H1 (cell line): ENCODE data around the gene ARHGEF28. TPM values are rescaled to one million over a fixed set of nuclear protein-coding genes. Genes with fewer than 3 reads are reported as not detected.

Experiments used
- CTCF ChIA-PET: fragments of 300-600 bp; sonication (Branson Sonifier 250); formaldehyde crosslinking; loops from one replicate; lab custom pipeline; 2021; ENCODE audit not compliant: partially characterized antibody; lab: Charles Lee
- POLR2A ChIA-PET: fragments of 300-600 bp; sonication (Branson Sonifier 250); formaldehyde crosslinking; loops from one replicate; lab custom pipeline; 2021; ENCODE audit warnings: inconsistent platforms; ENCODE audit not compliant: partially characterized antibody; lab: Charles Lee
- DNase-seq, 2 experiments: peaks; one replicate each; pipeline versions ENCODE4 v3.0.0 to v3.0.0-alpha.2; 2010 to 2022; ENCODE audit warnings: low spot score in 2 of 2, low read depth in 1 of 2, mixed read lengths in 1 of 2
- FAIRE-seq: peaks from 2 replicates; lab custom pipeline; 2011; peaks lifted over from hg19 to GRCh38; lab: Jason Lieb, UNC
- H2AFZ ChIP-seq: 2 replicates; pipeline ENCODE4 v1.8.1; 2012; ENCODE audit warnings: low read length, inconsistent platforms
- H2AK5ac ChIP-seq: 2 replicates; pipeline ENCODE4 v1.6.1; 2013; ENCODE audit warnings: low read depth, low read length
- H2BK120ac ChIP-seq: replicated peaks from 2 replicates; pipeline ENCODE3; 2013; ENCODE audit warnings: low read depth, low read length, inconsistent platforms
- H2BK12ac ChIP-seq: 2 replicates; pipeline ENCODE4 v1.6.1; 2013; ENCODE audit warnings: low read depth, low read length
- H2BK15ac ChIP-seq: 2 replicates; pipeline ENCODE4 v1.6.1; 2013; ENCODE audit warnings: low read length
- H2BK20ac ChIP-seq: 2 replicates; pipeline ENCODE4 v1.6.1; 2013; ENCODE audit warnings: low read length
- H2BK5ac ChIP-seq: 2 replicates; pipeline ENCODE4 v1.6.1; 2013; ENCODE audit warnings: low read depth, low read length
- H3K14ac ChIP-seq: 2 replicates; pipeline ENCODE4 v1.6.1; 2013; ENCODE audit warnings: inconsistent platforms; ENCODE audit not compliant: insufficient read length
- H3K18ac ChIP-seq: 2 replicates; pipeline ENCODE4 v1.6.1; 2013; ENCODE audit warnings: low read length; ENCODE audit errors: extremely low read depth
- H3K23ac ChIP-seq: 2 replicates; pipeline ENCODE4 v1.6.1; 2013; ENCODE audit warnings: inconsistent platforms; ENCODE audit not compliant: insufficient read length
- H3K23me2 ChIP-seq: 2 replicates; pipeline ENCODE4 v1.6.1; 2013; ENCODE audit warnings: low read depth, low read length
- H3K27ac ChIP-seq: 2 replicates; pipeline ENCODE4 v1.6.1; 2011; ENCODE audit warnings: low read depth, low read length, inconsistent platforms
- H3K27me3 ChIP-seq, 4 experiments: replicated peaks in 1 of 4; 1 replicate in 1 of 4; 2 replicates in 3 of 4; pipeline versions ENCODE4 v1.6.1 to v1.8.1; 2011 to 2013; ENCODE audit warnings: low read length in 3 of 4, mild to moderate bottlenecking in 3 of 4, inconsistent platforms in 2 of 4, mixed read lengths in 2 of 4, moderate library complexity in 1 of 4; ENCODE audit not compliant: control insufficient read depth in 3 of 4, insufficient read depth in 3 of 4; ENCODE audit errors: extremely low read depth in 1 of 4
- H3K36me3 ChIP-seq, 4 experiments: 2 replicates each; pipeline versions ENCODE4 v1.6.1 to v1.8.1; 2011 to 2013; ENCODE audit warnings: mild to moderate bottlenecking in 4 of 4, low read length in 3 of 4, moderate library complexity in 2 of 4, control low read depth in 1 of 4, inconsistent platforms in 1 of 4; ENCODE audit not compliant: insufficient read depth in 4 of 4, control insufficient read depth in 2 of 4
- H3K4ac ChIP-seq: replicated peaks from 2 replicates; pipeline ENCODE3; 2013; ENCODE audit warnings: low read length, low read depth, mixed read lengths, inconsistent platforms; ENCODE audit not compliant: insufficient read length
- H3K4me1 ChIP-seq, 4 experiments: replicated peaks in 1 of 4; 1 replicate in 1 of 4; 2 replicates in 3 of 4; pipeline versions ENCODE4 v1.6.1 to v1.8.1; 2011 to 2013; ENCODE audit warnings: low read length in 3 of 4, inconsistent platforms in 2 of 4, mixed read lengths in 1 of 4; ENCODE audit not compliant: insufficient read depth in 4 of 4, control insufficient read depth in 3 of 4
- H3K4me2 ChIP-seq, 2 experiments: 2 replicates each; pipeline versions ENCODE4 v1.6.1 to v1.8.1; 2011 to 2013; ENCODE audit warnings: low read depth in 2 of 2, low read length in 2 of 2, control low read depth in 1 of 2, inconsistent platforms in 1 of 2, mild to moderate bottlenecking in 1 of 2; ENCODE audit not compliant: insufficient read depth in 1 of 2
- H3K4me3 ChIP-seq, 4 experiments: fragments of 200-600, 300-600 bp in 1 of 4; sonication (generic), shearing (Covaris generic), sonication (Bioruptor Twin) in 1 of 4; 2 replicates each; pipeline versions ENCODE4 v1.5.1 to v1.8.1; 2011 to 2016; ENCODE audit warnings: low read length in 4 of 4, low read depth in 3 of 4, control low read depth in 2 of 4, inconsistent platforms in 2 of 4, mild to moderate bottlenecking in 2 of 4, mixed read lengths in 1 of 4, moderate library complexity in 1 of 4; ENCODE audit not compliant: insufficient read depth in 2 of 4; ENCODE audit errors: extremely low read depth in 1 of 4
- H3K56ac ChIP-seq: replicated peaks from 2 replicates; pipeline ENCODE3; 2013; ENCODE audit warnings: low read depth, mild to moderate bottlenecking, mixed read lengths, low read length, inconsistent platforms; ENCODE audit not compliant: insufficient read length
- H3K79me1 ChIP-seq: 2 replicates; pipeline ENCODE4 v1.6.1; 2013; ENCODE audit warnings: low read depth, low read length, control low read depth
- H3K79me2 ChIP-seq, 2 experiments: 2 replicates each; pipeline versions ENCODE4 v1.6.1 to v1.8.1; 2012 to 2013; ENCODE audit warnings: low read length in 2 of 2, mild to moderate bottlenecking in 2 of 2, inconsistent platforms in 1 of 2; ENCODE audit not compliant: insufficient read depth in 2 of 2, control insufficient read depth in 1 of 2
- H3K9ac ChIP-seq, 4 experiments: replicated peaks in 1 of 4; 1 replicate in 1 of 4; 2 replicates in 3 of 4; pipeline versions ENCODE4 v1.6.1 to v1.8.1; 2011 to 2013; ENCODE audit warnings: low read depth in 3 of 4, low read length in 3 of 4, control low read depth in 2 of 4, mild to moderate bottlenecking in 2 of 4, moderate library complexity in 2 of 4, inconsistent platforms in 1 of 4; ENCODE audit errors: extremely low read depth in 1 of 4
- H3K9me3 ChIP-seq, 2 experiments: 2 replicates each; pipeline versions ENCODE4 v1.6.1 to v1.8.1; 2012 to 2013; ENCODE audit warnings: mild to moderate bottlenecking in 2 of 2, moderate library complexity in 2 of 2, control low read depth in 1 of 2, inconsistent platforms in 1 of 2, low read depth in 1 of 2, low read length in 1 of 2, mixed read lengths in 1 of 2; ENCODE audit not compliant: insufficient read depth in 2 of 2
- H4K20me1 ChIP-seq, 2 experiments: replicated peaks in 1 of 2; 2 replicates each; pipeline versions ENCODE3 to v1.8.1; 2011 to 2013; ENCODE audit warnings: inconsistent platforms in 2 of 2, low read length in 2 of 2, mild to moderate bottlenecking in 1 of 2; ENCODE audit not compliant: insufficient read depth in 2 of 2, control insufficient read depth in 1 of 2
- H4K5ac ChIP-seq: 2 replicates; pipeline ENCODE4 v1.6.1; 2013; ENCODE audit warnings: low read length, low read depth, mixed read lengths, inconsistent platforms; ENCODE audit not compliant: insufficient read length
- H4K8ac ChIP-seq: 2 replicates; pipeline ENCODE4 v1.8.0; 2013; ENCODE audit warnings: mild to moderate bottlenecking, moderate library complexity, low read length, inconsistent platforms; ENCODE audit not compliant: insufficient read depth; ENCODE audit errors: extremely low read depth
- H4K91ac ChIP-seq: replicated peaks from 2 replicates; pipeline ENCODE3; 2013; ENCODE audit warnings: low read length, mixed read lengths, inconsistent platforms; ENCODE audit not compliant: insufficient read length
- EGR1 ChIP-seq: IDR thresholded peaks from 2 replicates; pipeline ENCODE4 v1.6.1; 2011; ENCODE audit warnings: low read depth, low read length, borderline replicate concordance
- KDM1A ChIP-seq: fragments of 200-600, 300-600 bp; sonication (generic); IDR thresholded peaks from 2 replicates; pipeline ENCODE4 v1.7.1; 2016; ENCODE audit warnings: mild to moderate bottlenecking, low read length, borderline replicate concordance
- KDM5A ChIP-seq: fragments of 200-600 bp; IDR thresholded peaks from 2 replicates; pipeline ENCODE4 v1.7.1; 2012; ENCODE audit warnings: mild to moderate bottlenecking, low read length, inconsistent platforms, mixed read lengths
- MAFK ChIP-seq: IDR thresholded peaks from 2 replicates; pipeline ENCODE4 v1.6.1; 2012; ENCODE audit warnings: low read depth, mild to moderate bottlenecking, improper control_type of control experiment, low read length
- WGBS, 2 experiments: shearing (Covaris generic) in 1 of 2; methylation state at CpG; one replicate each; pipeline versions ENCODE4 v1.1.6 to v1.1.7; 2013 to 2015; ENCODE audit warnings: low lambda C conversion rate in 2 of 2, mixed read lengths in 2 of 2, inconsistent platforms in 1 of 2, low coverage in 1 of 2, missing lambda C conversion rate in 1 of 2; ENCODE audit not compliant: insufficient replicate concordance in 2 of 2, insufficient coverage in 1 of 2, insufficient read length in 1 of 2; ENCODE audit errors: extremely low coverage in 1 of 2, missing lambda C conversion rate in 1 of 2; 5-methylcytosine and 5-hydroxymethylcytosine counted together
- polyA plus RNA-seq, 7 experiments: library from polyadenylated mRNA; depleted of rRNA in 3 of 7; stranded (reverse) in 5 of 7; unstranded in 2 of 7; fragments of >200 nt in 5 of 7; fragments of 200-250 nt in 2 of 7; gene quantifications; 1 replicate in 5 of 7; 2 replicates in 1 of 7; 4 replicates in 1 of 7; pipeline versions ENCODE4 v1.2.1 to v1.2.3, GENCODE V29; 2011 to 2013; ENCODE audit warnings: missing spikeins in 2 of 7, mixed read lengths in 2 of 7
- total RNA-seq: library from RNA; stranded (reverse); fragmentation: NEBNext Ultra II Directional; extraction: Animal tissue kit (Norgen Biotek cat#: 25700); gene quantifications from 2 replicates; pipeline ENCODE4 v1.2.1, GENCODE V29; 2021

ARHGEF28 gene
- total and polyA plus RNA-seq, 2 of the 8 experiments (the other 6 are each of a cell fraction or from before 2014, with no cell fraction given): 0.33 to 1.0 TPM

DNA sequence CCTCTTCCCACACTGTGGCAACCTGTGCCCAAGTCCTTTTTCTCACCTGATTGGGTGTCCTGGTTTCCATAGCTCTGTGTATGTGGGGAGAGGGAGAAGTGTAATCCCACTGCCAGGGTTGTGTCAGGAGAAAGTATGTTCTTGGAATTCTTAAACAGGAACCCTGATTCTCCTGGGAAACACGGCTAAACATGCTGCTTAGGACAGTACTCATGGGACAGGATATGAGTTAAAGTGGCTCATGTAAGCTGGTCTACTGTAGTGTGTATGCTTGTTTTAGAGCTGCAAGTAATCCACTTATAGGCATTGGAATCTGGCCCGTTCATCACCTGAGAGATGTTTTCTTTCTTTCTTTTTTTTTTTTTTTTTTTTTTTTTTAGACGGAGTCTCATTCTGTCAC, 23.9 kb downstream of the ARHGEF28 start:
- no peak for DNase-seq
- H3K23ac ChIP-seq: no peak overlapping the region
- POLR2A ChIA-PET: interaction anchor here (1.1 kb wide), 1 partner anchor 24 kb away, joined by 3 read pairs; no protein-coding TSS in a partner anchor
- no peak overlapping the region for H3K4me2 ChIP-seq
- no peaks in the 10 kb centered on the region; the same call in 1 of the 2 replicates for H3K23me2 ChIP-seq
- H3K9ac ChIP-seq: no peak overlapping the region
- H2BK120ac ChIP-seq: no peak overlapping the region
- H3K18ac ChIP-seq: no peak overlapping the region
- no peak overlapping the region for H4K91ac ChIP-seq
- H3K79me1 ChIP-seq: no peaks in the 10 kb centered on the region
- H3K4me3 ChIP-seq: no peak overlapping the region
- H4K5ac ChIP-seq: no peak overlapping the region
- no peak overlapping the region for H2BK12ac ChIP-seq
- no peak overlapping the region for H2AFZ ChIP-seq
- 92% methylated on average over 2 of the region's 3 CpGs; no CpG with 5 or more reads in 1 of the 2 experiments for WGBS, 2 experiments
- no peak overlapping the region for H3K14ac ChIP-seq
- H3K27me3 ChIP-seq: no peaks in the 10 kb centered on the region
- no peak overlapping the region for H3K27ac ChIP-seq
- no peaks in the 10 kb centered on the region for H3K79me2 ChIP-seq
- no peak for FAIRE-seq
- H3K36me3 ChIP-seq: no peaks in the 10 kb centered on the region
- H3K4me1 ChIP-seq: peaks cover 0 to 2% (median 0%) of the 10 kb centered on the region in 4 experiments; a peak in 1 of 7 replicates
- no peak overlapping the region for H3K4ac ChIP-seq
- no peaks in the 10 kb centered on the region for H4K20me1 ChIP-seq
- CTCF ChIA-PET: interaction anchor here (0.6 to 1.5 kb wide), 5 partner anchors 17 to 216 kb away, joined by 3 to 5 read pairs (median 3); no protein-coding TSS in a partner anchor
- no peak overlapping the region for H2AK5ac ChIP-seq
- no peak overlapping the region for H2BK20ac ChIP-seq
- H4K8ac ChIP-seq: no peak overlapping the region
- no peak overlapping the region for H3K56ac ChIP-seq
- H3K9me3 ChIP-seq: no peaks in the 10 kb centered on the region
- no peak overlapping the region for H2BK5ac ChIP-seq
- no peak overlapping the region for H2BK15ac ChIP-seq
- TF ChIP-seq KDM1A (no peak), EGR1 (no peak), MAFK (no peak), KDM5A (no peak)
